B cell (primary cell): ENCODE measurements around the gene TTC28. TPM values are rescaled to one million over a fixed set of nuclear protein-coding genes. Genes with fewer than 3 reads are reported as not detected.

Source experiments
- ATAC-seq: fragments of 200-7000 bp; cut with Tn5 transposase; one replicate; pipeline ENCODE4 v1.10.0; 2021; ENCODE audit warnings: low read depth, mild to moderate bottlenecking, moderate number of reproducible peaks, moderate library complexity
- CTCF ChIA-PET: fragments of 350-600 bp; sonication (Branson Sonifier 250); formaldehyde crosslinking; loops from one replicate; lab custom pipeline; 2021; ENCODE audit warnings: antibody characterized with exemption, inconsistent platforms; lab: Charles Lee
- POLR2A ChIA-PET: fragments of 350-600 bp; sonication (Branson Sonifier 250); formaldehyde crosslinking; loops from one replicate; lab custom pipeline; 2021; ENCODE audit warnings: antibody characterized with exemption; lab: Charles Lee
- DNase-seq: peaks from one replicate; pipeline ENCODE4 v3.0.0; 2013
- H2AFZ ChIP-seq: 2 replicates; pipeline ENCODE4 v1.6.1; 2012; ENCODE audit warnings: mild to moderate bottlenecking, low read depth, low read length; ENCODE audit not compliant: insufficient read depth, poor library complexity, severe bottlenecking
- H3K27ac ChIP-seq, 2 donors: 1 replicate in 1 of 2; 2 replicates in 1 of 2; pipeline ENCODE4 v1.5.1; 2012 to 2013; ENCODE audit warnings: low read length in 2 of 2, mild to moderate bottlenecking in 2 of 2, moderate library complexity in 1 of 2
- H3K27me3 ChIP-seq, 4 experiments: fragments of 200-600 bp in 1 of 4; sonication (generic) in 1 of 4; replicated peaks in 1 of 4; 1 replicate in 2 of 4; 2 replicates in 2 of 4; pipeline versions ENCODE4 v1.6.1 to v1.7.0; 2013 to 2016; ENCODE audit warnings: low read length in 3 of 4, mild to moderate bottlenecking in 2 of 4, mixed read lengths in 1 of 4, moderate library complexity in 1 of 4; ENCODE audit not compliant: insufficient read depth in 4 of 4, control insufficient read depth in 3 of 4; ENCODE audit errors: control extremely low read depth in 1 of 4
- H3K36me3 ChIP-seq, 2 experiments: replicated peaks in 1 of 2; 1 replicate in 1 of 2; 2 replicates in 1 of 2; pipeline versions ENCODE4 v1.6.1 to v1.7.1; 2013; ENCODE audit warnings: low read length in 1 of 2; ENCODE audit not compliant: insufficient read depth in 2 of 2, control insufficient read depth in 1 of 2; ENCODE audit errors: control extremely low read depth in 1 of 2, extremely low read depth in 1 of 2
- H3K4me1 ChIP-seq, 2 donors: fragments of 200-600 bp in 1 of 2; sonication (generic) in 1 of 2; 1 replicate in 1 of 2; 2 replicates in 1 of 2; pipeline versions ENCODE4 v1.5.1 to v1.6.1; 2013 to 2017; ENCODE audit warnings: low read length in 2 of 2; ENCODE audit not compliant: control insufficient read depth in 2 of 2, insufficient read depth in 2 of 2
- H3K4me2 ChIP-seq: replicated peaks from 2 replicates; pipeline ENCODE3; 2012; ENCODE audit warnings: mild to moderate bottlenecking, low read depth, low read length; ENCODE audit not compliant: poor library complexity, severe bottlenecking
- H3K4me3 ChIP-seq, 5 experiments: fragments of 200-600 bp in 1 of 5; sonication (generic) in 1 of 5; 1 replicate in 3 of 5; 2 replicates in 2 of 5; pipeline versions ENCODE4 v1.5.1 to v1.7.0; 2011 to 2016; ENCODE audit warnings: low read length in 4 of 5, mild to moderate bottlenecking in 4 of 5, low read depth in 2 of 5, control low read depth in 1 of 5, moderate library complexity in 1 of 5; ENCODE audit not compliant: insufficient read depth in 1 of 5; ENCODE audit errors: control extremely low read depth in 1 of 5, extremely low read depth in 1 of 5
- H3K79me2 ChIP-seq: fragments of 200-600 bp; sonication (generic); one replicate; pipeline ENCODE4 v1.6.0; 2016; ENCODE audit warnings: low read length; ENCODE audit not compliant: control insufficient read depth, insufficient read depth
- H3K9ac ChIP-seq: fragments of 200-600 bp; sonication (generic); 2 replicates; pipeline ENCODE4 v1.6.1; 2017; ENCODE audit warnings: mild to moderate bottlenecking, low read length, moderate library complexity
- H3K9me3 ChIP-seq, 3 donors: one replicate each; pipeline versions ENCODE4 v1.6.1 to v1.7.1; 2013; ENCODE audit warnings: low read length in 2 of 3; ENCODE audit not compliant: control insufficient read depth in 2 of 3, insufficient read depth in 1 of 3; ENCODE audit errors: control extremely low read depth in 1 of 3
- H4K20me1 ChIP-seq: 2 replicates; pipeline ENCODE4 v1.6.0; 2012; ENCODE audit warnings: mild to moderate bottlenecking, low read length; ENCODE audit not compliant: insufficient read depth, control insufficient read depth, poor library complexity, severe bottlenecking
- H3K27ac Mint-ChIP-seq: one replicate; pipeline ENCODE4 v1.8.0; 2021; ENCODE audit warnings: mixed read lengths
- H3K27me3 Mint-ChIP-seq: one replicate; pipeline ENCODE4 v1.8.0; 2021; ENCODE audit warnings: mixed read lengths
- H3K4me1 Mint-ChIP-seq: one replicate; pipeline ENCODE4 v1.8.0; 2021; ENCODE audit warnings: mixed read lengths
- H3K4me3 Mint-ChIP-seq: one replicate; pipeline ENCODE4 v1.8.0; 2021; ENCODE audit warnings: mixed read lengths
- H3K9me3 Mint-ChIP-seq: one replicate; pipeline ENCODE4 v1.8.0; 2022; ENCODE audit warnings: mixed read lengths; ENCODE audit not compliant: insufficient read depth
- EZH2 ChIP-seq: IDR thresholded peaks from 2 replicates; pipeline ENCODE4 v1.6.1; 2012; ENCODE audit warnings: borderline replicate concordance, low read depth, mild to moderate bottlenecking, moderate library complexity, low read length; ENCODE audit not compliant: insufficient read depth, poor library complexity, severe bottlenecking
- WGBS: methylation state at CpG from one replicate; pipeline ENCODE4 v1.1.5; 2013; ENCODE audit warnings: missing lambda C conversion rate; ENCODE audit not compliant: insufficient coverage; 5-methylcytosine and 5-hydroxymethylcytosine counted together
- intact Hi-C: fragments of 100-400 bp; cut with micrococcal nuclease; formaldehyde crosslinking; loops from one replicate; pipeline ENCODE4 v1.10.0; 2022
- polyA plus RNA-seq: library from polyadenylated mRNA; depleted of rRNA; stranded (reverse); fragments of >200 nt; gene quantifications from 2 replicates; pipeline ENCODE4 v1.2.3, GENCODE V29; 2012
- total RNA-seq, 2 donors: library from RNA; stranded (reverse); fragments of 120-200 nt in 1 of 2; gene quantifications; 1 replicate in 1 of 2; 2 replicates in 1 of 2; pipeline versions ENCODE4 v1.2.3 to v1.2.4, GENCODE V29; 2013 to 2022
- TF ChIP-seq, protein P1 (sequence below): fragments of 200-600 bp; IDR thresholded peaks from one replicate; pipeline ENCODE4 v1.8.0; 2022; ENCODE audit warnings: antibody characterized with exemption, mild to moderate bottlenecking

Gene TTC28
- total and polyA plus RNA-seq, 2 donors (not counting 1 experiment from before 2014, with no cell fraction given), result 4.5 to 7.3 TPM

DNA sequence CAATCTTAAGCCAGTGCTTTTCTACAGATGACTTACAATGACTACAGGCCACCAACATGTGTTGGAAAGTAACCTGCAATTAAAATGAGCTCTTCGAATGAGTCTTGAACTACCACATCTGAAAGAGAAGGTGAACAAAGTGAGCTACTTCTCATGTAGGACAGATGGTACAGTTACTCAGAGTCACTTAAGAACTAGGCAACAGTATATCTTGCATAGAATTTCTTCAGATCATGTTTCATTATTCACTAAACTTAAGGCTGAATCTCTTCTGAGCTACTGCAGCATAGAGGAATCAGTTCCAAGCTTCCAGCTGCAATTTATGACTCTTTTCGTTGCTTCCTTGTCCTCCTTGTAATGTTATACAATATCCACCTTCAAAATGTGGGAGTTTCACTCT lies 270.9 kb downstream of the TTC28 start:
- WGBS, result no CpG with 5 or more reads among the region's 2 CpGs
- Mint-ChIP-seq H3K4me1 (no peaks in the 10 kb centered on the region), H3K27ac (no peak overlapping the region), H3K9me3 (no peaks in the 10 kb centered on the region), H3K27me3 (peaks cover 5% of the 10 kb centered on the region), H3K4me3 (no peak overlapping the region)
- Histone ChIP-seq H3K27ac (no peak overlapping the region), H3K36me3 (no peaks in the 10 kb centered on the region), H4K20me1 (no peaks in the 10 kb centered on the region), H3K79me2 (no peaks in the 10 kb centered on the region), H3K27me3 (no peaks in the 10 kb centered on the region), H3K4me3 (no peak overlapping the region), H3K4me1 (no peaks in the 10 kb centered on the region), H3K4me2 (no peak overlapping the region), H2AFZ (no peak overlapping the region), H3K9me3 (no peaks in the 10 kb centered on the region), H3K9ac (no peak overlapping the region)
- TF ChIP-seq, protein P1, sequence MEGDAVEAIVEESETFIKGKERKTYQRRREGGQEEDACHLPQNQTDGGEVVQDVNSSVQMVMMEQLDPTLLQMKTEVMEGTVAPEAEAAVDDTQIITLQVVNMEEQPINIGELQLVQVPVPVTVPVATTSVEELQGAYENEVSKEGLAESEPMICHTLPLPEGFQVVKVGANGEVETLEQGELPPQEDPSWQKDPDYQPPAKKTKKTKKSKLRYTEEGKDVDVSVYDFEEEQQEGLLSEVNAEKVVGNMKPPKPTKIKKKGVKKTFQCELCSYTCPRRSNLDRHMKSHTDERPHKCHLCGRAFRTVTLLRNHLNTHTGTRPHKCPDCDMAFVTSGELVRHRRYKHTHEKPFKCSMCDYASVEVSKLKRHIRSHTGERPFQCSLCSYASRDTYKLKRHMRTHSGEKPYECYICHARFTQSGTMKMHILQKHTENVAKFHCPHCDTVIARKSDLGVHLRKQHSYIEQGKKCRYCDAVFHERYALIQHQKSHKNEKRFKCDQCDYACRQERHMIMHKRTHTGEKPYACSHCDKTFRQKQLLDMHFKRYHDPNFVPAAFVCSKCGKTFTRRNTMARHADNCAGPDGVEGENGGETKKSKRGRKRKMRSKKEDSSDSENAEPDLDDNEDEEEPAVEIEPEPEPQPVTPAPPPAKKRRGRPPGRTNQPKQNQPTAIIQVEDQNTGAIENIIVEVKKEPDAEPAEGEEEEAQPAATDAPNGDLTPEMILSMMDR, result no peak
- no peak for TF ChIP-seq EZH2
- DNase-seq (no peak), ATAC-seq (no peak)
- intact Hi-C loops, result no loop called here
- ChIA-PET POLR2A (no interaction called here), CTCF (no interaction called here)

DNA sequence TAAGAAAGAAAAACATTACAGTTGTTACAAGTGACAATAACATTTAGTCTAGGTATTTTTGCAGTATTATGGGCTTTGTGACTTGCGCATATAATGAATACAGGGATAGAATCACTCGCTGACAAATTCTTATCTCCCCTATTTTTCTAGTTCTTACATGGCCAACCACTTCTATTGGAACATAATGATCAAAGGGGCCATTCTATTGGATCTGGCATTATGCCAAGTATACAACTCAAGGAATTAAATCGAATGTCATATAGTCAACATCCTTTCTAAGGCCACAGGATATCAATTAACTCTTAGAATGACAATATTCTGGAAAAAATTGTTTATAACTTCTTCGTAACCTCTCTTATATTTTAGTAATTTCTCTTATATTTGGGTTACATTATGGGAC lies 272.0 kb downstream of the TTC28 start:
- ATAC-seq, result no peak

More for the DNA sequence above, 272.0 kb downstream of the TTC28 start:
- no peaks in the 10 kb centered on the region for H3K36me3 ChIP-seq
- no CpG with 5 or more reads among the region's 4 CpGs for WGBS
- ChIA-PET CTCF (no interaction called here), POLR2A (no interaction called here)
- Mint-ChIP-seq H3K4me1 (no peaks in the 10 kb centered on the region), H3K27me3 (peaks cover 5% of the 10 kb centered on the region), H3K27ac (no peak overlapping the region), H3K4me3 (no peak overlapping the region), H3K9me3 (no peaks in the 10 kb centered on the region)
- intact Hi-C loops, result no loop called here
- DNase-seq, result no peak
- H3K27ac ChIP-seq, result no peak overlapping the region
- no peak overlapping the region for H3K4me3 ChIP-seq
- H3K4me2 ChIP-seq, result no peak overlapping the region
- no peak overlapping the region for H3K9ac ChIP-seq
- TF ChIP-seq, protein P1, result no peak
- no peak for TF ChIP-seq EZH2
- H3K27me3 ChIP-seq, result no peaks in the 10 kb centered on the region
- H3K9me3 ChIP-seq, result no peaks in the 10 kb centered on the region
- H3K4me1 ChIP-seq, result no peaks in the 10 kb centered on the region
- no peak overlapping the region for H2AFZ ChIP-seq
- H4K20me1 ChIP-seq, result no peaks in the 10 kb centered on the region
- no peaks in the 10 kb centered on the region for H3K79me2 ChIP-seq
